Effector CD8-positive, alpha-beta T cell (primary cell): ENCODE data around the gene MCCC2.
"Not testable (repeated sequence)": the region's sequence is repeated elsewhere in the genome, so short reads cannot be mapped to it uniquely, and the experiment has no call there.

ENCODE experiments used
- DNase-seq: peaks from one replicate; lab custom pipeline; 2025; lab: John Stamatoyannopoulos, UW
- total RNA-seq, 4 experiments: gene quantifications; one replicate each; lab custom pipeline; 2026; lab: John Stamatoyannopoulos, UW

Gene MCCC2
- total RNA-seq, result 48.0 to 57.2 (median 52.7) reads per million in 4 experiments

DNA sequence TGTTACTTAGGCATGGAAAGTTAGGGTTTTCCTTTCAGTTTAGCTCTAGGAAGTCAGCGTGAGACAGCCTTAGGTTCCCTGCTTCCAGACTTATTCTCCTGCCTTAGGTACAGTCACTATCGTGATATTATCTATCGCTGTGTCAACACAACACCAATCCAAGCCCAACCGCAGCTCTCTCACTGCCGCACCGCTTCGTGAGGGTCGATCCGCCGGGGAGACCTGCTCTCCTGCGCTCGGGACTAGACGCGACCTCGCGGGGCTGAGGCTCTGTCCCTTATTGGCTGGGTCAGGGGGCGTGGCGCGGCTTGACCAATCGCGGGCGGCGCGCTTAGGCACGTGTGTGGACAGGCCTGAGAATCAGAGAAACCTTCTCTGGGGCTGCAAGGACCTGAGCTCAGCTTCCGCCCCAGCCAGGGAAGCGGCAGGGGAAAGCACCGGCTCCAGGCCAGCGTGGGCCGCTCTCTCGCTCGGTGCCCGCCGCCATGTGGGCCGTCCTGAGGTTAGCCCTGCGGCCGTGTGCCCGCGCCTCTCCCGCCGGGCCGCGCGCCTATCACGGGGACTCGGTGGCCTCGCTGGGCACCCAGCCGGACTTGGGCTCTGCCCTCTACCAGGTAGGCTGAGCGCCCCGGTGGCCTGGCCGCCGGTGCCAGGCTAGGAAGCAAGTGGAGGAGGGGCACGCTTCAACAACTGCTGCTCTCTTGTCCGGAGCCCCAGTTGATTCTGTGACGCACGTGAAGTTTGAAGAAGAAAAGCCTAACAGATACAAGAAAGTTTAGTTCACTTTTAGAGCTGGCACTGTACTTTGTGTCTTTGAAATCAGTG lies at the start of gene MCCC2:
MCCC2 (plus strand) TSS at position 400 of the 825 bp plus-strand sequence; CDS start at position 486, 86 bp downstream.
- DNase-seq, result peak; percentile 94

DNA sequence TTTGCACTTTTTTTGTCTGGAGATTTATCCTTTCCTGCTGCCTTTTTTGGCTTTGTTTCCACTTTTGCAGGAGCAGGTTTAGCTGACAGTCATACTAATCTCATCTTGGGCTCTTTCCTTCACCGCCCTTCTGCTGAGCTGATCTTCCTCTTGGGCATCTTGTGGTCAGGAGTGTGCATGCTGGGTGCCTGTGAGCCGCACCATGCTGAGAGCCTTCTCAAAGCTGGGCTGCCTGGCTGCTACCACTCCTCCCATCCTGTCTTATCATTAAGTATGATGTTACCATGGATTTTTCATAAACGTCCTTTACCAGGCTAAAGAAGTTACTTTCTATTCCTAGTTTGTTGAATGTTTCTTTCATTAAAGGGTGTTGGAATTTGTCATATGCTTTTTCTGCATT lies 49.5 kb upstream of the MCCC2 start:
- no peak for DNase-seq

DNA sequence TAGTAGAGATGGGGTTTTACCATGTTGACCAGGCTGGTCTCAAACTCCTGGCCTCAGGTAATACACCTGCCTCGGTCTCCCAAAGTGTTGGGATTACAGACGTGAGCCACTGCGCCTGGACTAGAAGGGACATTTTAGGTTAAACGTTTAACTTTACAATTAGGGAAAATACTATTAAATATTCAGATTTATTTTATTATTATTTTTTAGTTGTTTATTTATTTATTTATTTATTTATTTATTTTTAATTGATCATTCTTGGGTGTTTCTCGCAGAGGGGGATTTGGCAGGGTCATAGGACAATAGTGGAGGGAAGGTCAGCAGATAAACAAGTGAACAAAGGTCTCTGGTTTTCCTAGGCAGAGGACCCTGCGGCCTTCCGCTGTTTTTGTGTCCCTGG lies 36.3 kb upstream of the MCCC2 start:
- DNase-seq, result not testable (repeated sequence)

DNA sequence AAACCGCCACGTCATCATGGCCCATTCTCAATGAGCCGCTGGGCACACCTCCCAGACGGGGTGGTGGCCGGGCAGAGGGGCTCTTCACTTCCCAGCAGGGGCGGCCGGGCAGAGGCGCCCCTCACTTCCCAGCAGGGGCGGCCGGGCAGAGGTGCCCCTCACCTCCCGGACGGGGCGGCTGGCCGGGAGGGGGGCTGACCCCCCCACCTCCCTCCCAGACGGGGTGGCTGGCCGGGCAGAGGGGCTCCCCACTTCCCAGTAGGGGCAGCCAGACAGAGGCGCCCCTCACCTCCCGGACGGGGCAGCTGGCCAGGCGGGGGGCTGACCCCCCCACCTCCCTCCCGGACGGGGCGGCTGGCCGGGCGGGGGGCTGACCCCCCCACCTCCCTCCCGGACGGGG lies 35.6 kb upstream of the MCCC2 start:
- DNase-seq, result not testable (repeated sequence)

DNA sequence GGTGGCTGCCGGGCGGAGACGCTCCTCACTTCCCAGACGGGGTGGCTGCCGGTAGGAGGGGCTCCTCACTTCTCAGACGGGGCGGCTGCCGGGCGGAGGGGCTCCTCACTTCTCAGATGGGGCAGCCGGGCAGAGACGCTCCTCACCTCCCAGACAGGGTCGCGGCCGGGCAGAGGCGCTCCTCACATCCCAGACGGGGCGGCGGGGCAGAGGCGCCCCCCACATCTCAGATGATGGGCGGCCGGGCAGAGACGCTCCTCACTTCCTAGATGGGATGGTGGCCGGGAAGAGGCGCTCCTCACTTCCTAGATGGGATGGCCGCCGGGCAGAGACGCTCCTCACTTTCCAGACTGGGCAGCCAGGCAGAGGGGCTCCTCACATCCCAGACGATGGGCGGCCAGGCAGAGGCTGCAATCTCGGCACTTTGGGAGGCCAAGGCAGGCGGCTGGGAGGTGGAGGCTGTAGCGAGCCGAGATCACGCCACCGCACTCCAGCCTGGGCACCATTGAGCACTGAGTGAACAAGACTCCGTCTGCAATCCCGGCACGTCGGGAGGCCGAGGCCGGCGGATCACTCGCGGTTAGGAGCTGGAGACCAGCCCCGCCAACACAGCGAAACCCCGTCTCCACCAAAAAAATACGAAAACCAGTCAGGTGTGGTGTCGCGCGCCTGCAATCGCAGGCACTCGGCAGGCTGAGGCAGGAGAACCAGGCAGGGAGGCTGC lies 35.0 kb upstream of the MCCC2 start:
- DNase-seq, result not testable (repeated sequence)

DNA sequence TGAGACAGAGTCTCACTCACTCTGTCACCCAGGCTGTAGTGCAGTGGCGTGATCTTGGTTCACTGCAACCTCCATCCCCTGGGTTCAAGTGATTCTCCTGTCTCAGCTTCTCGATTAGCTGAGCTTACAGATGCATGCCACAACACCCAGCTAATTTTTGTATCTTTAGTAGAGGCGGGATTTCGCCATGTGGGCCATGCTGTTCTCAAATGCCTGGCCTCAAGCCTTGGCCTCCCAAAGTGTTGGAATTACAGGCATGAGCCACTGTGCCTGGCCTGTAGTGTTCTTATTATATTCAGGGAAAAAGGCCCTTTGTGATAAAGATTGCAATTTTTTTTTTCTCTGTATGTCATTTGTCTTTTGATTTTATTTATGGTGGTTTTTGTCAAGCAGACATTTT lies 24.0 kb upstream of the MCCC2 start:
- DNase-seq, result no peak

DNA sequence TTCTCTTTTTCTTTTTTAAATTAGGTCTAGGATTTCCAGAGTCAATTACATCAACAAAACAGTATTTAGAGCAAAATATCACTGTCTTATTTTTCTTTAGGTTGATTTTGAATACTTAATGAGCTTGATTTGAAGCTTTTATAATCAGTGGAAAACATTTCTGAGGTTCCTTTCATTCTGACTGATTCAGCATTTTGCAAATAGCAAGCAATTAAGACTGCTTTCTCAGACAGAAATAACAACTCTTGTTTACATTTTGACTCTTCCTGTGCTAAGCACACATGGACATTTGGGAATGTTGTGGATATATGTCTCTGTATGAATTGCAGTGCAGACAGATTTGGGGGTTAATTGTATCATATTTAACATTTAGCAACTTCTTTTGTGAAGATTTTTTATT lies 22.2 kb upstream of the MCCC2 start:
- no peak for DNase-seq

DNA sequence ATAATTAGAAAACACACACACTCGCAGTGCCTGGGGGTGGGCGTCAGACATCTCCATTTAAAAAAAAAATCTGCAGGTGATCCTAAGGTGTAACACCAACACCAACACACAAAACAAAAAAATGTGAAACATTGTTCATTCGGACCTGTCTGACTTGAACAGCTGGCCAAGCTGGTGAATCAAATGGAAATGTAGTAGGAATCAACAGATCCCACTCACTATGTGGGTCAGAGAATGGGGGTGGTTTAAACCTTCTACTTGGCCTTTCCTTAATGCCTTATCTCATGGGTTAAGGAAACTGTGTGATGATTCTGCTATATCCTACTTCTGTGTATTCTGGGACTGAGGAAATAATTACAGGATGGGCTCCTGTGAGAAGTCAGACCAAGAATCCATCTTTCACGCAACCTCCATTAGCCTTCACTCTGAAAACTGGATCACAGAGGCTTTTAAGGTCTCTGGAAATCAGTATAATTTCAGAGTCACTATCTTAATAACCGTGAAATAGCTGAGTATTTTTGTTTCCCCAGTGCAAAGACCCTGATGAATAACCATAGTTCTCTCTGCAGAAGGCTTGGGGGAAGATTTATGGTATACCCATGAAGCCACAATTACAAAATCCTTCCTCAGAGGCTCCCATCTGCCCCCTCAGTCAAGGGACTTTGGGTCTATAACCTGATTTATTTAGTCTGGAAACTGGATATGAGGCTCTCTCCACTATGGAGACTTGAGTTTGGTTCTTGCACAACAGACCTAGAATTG lies 17.2 kb upstream of the MCCC2 start:
- no peak for DNase-seq

DNA sequence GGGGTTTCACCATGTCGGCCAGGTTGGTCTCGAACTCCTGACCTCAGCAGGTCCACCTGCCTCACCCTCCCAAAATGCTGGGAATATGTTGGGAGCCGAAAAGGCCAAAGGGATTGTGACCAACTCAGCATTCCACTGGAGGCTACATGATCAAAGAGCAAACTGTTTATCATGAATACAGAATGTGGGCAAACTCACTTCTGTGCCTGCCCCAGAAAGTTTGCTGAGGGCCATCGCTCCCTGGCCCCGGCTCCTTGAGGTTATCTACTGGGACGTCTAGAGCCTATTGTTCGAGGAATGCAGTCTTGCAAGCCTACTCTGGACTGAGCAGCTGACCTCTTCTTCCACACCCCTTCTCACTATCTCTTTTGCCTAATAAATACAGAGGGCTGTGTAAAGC lies 15.3 kb upstream of the MCCC2 start:
- DNase-seq, result not testable (repeated sequence)

DNA sequence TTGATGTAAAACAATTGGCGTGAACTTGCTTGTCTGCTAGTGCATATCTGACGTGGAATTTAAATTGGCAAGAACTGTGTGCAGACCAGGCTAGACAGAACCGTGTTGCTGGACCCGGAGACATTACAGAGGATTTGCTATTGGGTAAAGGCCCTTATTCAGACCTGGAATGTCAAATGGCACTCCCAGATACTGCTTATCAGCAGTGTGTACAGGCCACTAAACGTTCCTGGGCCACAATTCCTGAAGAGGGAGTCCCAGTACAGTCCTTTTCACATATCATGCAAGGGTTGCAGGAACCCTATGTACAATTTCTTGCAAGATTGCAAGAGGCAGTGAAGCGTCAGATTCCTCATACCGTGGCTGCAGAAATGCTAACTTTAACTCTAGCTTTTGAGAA lies 13.5 kb upstream of the MCCC2 start:
- DNase-seq, result no peak

DNA sequence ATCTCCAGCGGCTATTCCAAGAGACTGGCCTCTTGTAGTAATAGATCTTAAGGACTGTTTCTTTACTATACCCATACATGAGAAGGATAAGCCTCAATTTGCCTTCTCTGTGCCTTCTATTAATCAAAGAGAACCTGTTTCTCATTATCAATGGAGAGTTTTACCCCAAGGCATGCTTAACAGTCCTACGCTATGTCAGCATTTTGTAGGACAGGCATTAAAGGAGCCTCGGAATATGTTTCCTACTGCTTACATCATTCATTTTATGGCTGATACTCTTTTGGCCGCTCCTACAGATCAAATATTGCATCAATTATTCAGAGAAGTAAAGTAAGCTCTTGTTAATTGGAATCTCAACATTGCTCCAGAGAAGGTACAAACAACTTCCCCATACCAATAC lies 11.6 kb upstream of the MCCC2 start:
- not testable (repeated sequence) for DNase-seq

DNA sequence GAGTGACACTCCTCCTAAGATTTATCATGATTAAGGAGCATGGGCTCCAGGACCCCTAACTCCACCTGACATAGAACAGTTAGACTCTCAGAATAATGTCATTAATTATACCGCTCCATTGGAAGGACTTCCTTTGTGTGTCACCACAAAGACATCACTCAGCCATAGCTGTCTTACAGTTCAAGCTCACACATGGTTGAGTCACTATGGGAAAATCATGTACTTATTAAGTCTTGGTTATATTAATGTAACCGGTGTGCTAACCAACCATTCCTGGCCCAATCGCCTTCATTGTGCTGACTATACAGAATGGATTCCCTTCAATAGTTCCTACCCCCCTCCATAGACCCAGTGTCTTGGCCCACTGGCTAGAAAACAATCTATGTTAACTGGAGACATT lies 10.9 kb upstream of the MCCC2 start:
- no peak for DNase-seq

DNA sequence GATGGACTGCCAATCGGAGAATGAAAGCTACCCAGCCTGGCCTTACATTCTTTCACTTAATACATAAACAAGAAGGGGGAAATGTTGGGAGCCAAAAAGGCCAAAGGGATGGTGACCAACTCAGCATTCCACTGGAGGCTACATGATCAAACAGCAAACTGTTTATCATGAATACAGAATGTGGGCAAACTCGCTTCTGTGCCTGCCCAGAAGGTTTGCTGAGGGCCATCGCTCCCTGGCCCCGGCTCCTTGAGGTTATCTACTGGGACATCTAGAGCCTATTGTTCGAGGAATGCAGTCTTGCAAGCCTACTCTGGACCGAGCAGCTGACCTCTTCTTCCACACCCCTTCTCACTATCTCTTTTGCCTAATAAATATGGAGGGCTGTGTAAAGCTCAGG lies 9.3 kb upstream of the MCCC2 start:
- not testable (repeated sequence) for DNase-seq

DNA sequence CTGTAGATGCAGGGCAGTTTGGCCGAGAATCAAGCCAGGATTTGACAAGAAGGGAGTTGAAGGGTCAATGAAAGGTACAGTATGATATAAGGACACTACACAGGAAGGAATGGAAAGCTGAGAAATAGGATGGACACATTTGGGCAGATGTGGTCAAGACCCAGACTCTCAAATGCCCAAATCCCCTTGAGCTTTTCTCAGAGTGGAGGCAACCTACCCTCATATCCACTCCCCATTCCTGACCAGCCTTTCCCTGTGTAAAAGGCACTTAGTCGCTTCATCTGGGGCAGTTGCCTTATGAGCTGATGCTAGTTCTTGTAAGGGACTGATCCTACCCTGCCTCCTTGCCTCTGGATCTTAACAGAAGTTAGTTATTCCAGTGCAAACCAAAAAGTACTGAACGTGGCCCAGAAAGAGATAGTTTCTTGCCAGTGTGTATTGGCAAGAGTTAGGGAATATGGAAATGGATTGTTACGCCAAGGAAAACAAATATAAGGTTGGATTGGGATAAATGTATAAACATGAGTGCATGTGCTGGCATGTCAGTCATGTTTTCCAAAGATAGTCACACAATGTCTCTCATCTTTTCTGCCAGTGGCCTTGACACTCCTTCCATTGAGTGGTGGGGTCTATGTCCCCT lies 4.1 kb upstream of the MCCC2 start:
- no peak for DNase-seq

DNA sequence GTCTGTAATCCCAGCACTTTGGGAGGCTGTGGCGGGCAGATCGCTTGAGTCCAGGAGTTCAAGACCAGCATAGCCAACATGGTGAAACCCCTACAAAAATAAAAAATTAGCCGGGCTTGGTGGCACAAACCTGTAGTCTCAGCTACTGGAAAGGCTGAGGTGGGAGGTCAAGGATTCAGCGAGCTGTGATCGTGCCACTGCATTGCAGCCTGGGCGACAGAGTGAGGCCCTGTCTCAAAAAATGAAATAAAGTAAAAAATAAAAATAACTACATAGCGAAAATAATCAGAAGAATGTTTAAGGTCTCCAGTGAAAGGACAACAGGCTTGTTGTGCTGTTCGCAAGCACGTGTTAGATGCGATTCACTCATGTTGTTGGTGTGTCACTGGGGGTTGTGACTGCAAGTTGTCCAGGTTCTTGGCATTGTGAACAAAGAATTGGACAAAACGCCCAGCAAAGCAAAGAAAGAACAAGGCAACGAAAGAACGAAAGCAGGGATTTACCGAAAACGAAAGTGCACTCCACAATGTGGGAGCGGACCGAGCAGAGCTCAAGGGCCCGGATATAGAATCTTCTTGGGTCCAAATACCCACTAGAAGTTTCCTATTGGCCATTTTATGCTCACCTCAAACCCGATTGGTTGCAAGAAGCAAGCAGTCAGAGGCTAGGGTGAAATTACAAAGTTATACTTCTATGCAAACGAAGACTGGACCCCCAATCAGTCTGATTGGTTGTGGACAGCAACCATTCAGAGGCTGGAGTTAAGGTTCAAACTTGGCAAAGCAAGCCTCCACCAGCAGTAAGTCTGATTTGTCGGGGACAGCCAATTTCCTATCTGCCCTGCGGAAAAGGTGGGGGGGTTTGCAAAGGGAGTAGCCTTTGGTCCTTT lies 844 bp upstream of the MCCC2 start:
- no peak for DNase-seq

DNA sequence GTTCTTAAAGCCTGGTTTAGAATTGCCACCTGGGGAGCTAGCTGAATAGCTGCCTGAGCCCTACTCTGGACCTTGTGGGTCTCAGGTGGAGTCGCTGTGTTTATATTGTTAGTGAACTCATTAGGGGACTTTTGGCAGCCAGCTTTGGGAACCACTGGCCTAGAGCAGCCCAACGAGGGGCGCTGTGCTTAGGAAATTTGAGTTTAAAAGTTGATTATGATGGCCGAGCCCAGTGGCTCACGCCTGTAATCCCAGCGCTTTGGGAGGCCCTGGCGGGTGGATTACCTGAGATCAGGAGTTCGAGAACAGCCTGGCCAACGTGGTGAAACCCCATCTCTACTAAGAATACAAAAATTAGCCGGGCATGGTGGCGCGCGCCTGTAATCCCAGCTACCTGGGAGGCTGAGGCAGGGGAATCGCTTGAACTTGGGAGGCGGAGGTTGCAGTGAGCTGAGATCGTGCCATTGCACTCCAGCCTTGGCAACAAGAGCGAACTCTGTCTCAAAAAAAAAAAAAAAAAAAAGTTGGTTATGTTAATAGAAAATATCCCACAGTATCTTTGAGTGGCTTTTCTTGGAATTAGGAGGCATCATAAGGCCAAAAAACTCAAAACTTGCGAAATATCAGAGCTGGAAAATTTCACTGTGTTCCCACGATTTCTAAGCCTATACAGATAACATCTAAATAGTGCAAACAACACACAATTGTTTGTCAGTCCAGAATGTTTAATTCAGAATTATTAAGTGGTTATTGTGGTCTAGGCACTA lies 809 bp downstream of the MCCC2 start:
- DNase-seq, result no peak

DNA sequence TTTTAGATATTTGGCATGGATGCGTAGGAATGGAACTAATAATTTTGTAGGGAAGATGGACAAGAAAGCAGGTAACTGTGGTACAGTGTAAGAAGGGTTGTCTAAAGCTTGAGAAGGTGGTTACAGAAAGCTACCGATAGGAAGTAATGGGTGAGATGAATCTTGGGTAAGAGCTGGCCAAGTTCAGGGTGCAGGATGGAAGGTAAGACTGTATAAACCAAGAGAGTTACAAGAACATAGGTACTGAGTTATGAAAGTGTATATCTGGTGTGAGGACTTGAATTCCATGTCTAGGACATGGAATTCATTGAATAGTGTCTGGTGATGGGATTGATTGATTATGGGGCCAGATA lies 1.4 kb downstream of the MCCC2 start:
- DNase-seq, result no peak

DNA sequence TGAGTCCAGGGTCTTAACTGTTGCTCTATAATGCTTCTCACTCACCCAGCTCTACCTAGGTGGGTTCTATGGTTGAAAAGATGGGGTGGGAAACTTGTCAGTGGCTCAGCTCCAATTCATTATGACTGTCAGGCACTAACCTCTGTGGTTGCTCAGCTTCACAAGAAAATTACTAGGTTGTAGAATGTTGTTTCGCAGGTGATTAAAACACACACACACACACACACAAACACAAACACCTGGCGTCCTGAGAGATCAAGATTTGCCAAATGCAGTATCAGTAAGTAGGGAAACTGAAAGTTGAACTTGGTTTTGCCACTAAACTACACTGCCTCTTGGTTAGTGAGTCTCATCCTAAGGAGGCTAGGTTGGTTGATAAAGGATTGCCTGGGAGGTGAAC lies 2.8 kb downstream of the MCCC2 start:
- DNase-seq, result no peak

DNA sequence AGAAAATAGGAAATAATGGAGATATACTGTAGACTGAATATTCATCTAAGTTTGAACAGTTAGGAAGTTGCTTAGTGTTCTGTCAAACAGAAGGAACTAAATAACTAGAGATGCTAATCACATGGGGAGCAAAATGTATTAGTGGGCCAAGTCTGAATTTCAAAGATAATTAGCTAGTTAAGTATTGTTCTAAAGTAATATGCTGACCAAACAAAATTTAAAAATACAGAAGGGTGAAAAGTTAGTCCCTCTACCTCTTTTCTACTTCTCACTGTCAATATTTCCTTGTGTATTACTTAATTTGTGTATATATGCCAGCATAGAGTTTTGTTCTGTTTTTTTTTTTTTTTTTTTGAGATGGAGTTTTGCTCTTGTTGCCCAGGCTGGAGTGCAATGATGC lies 4.0 kb downstream of the MCCC2 start:
- DNase-seq, result no peak

DNA sequence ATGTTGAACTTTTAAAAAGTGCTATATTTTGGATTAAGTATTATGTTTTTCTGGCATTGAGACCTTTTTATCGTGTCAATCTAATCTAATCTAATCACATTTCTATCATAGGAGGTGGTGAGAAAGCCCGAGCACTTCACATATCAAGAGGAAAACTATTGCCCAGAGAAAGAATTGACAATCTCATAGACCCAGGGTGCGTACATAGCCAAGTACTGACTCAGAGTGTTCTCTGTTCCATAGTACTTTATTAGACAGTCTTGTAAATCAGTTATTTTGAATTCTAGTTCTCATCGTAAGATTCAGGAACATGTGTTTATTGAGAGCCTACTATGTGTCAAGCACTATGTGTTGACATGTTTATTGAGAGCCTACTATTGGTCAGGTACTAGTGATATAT lies 9.0 kb downstream of the MCCC2 start:
- DNase-seq, result no peak
